HL-60 (cell line): ENCODE results near the gene TSPAN1.

Experiments
- CTCF ChIP-seq: IDR thresholded peaks from one replicate; pipeline ENCODE4 v1.5.1; 2011; ENCODE audit warnings: low read length, control low read depth, inconsistent platforms; ENCODE audit not compliant: insufficient read depth
- GABPA ChIP-seq: IDR thresholded peaks from 2 replicates; pipeline ENCODE4 v1.6.1; 2012; ENCODE audit warnings: low read depth
- POLR2AphosphoS5 ChIP-seq: IDR thresholded peaks from 2 replicates; pipeline ENCODE4 v1.6.1; 2012; ENCODE audit warnings: low read depth
- REST ChIP-seq: IDR thresholded peaks from 2 replicates; pipeline ENCODE4 v1.6.1; 2012; ENCODE audit warnings: low read depth; ENCODE audit not compliant: insufficient replicate concordance
- SPI1 ChIP-seq: IDR thresholded peaks from 2 replicates; pipeline ENCODE4 v1.6.1; 2012; ENCODE audit warnings: low read depth, mild to moderate bottlenecking, borderline replicate concordance

GRCh38 chr1:46224966-46225365 is 50.1 kb downstream of the TSPAN1 start:
- TF ChIP-seq CTCF (no peak), GABPA (no peak), REST (no peak), POLR2AphosphoS5 (no peak), SPI1 (no peak)
